Activated naive CD4-positive, alpha-beta T cell treated with anti-CD3 and anti-CD28 coated beads for 36 hours (primary cell): ENCODE data around the gene ZC3H12C. TPM values are rescaled to one million over a fixed set of nuclear protein-coding genes. Genes with fewer than 3 reads are reported as not detected.
"Not testable (repeated sequence)": the region's sequence is repeated elsewhere in the genome, so short reads cannot be mapped to it uniquely, and the experiment has no call there.

Source experiments
- CTCF ChIA-PET: fragments of 350-600 bp; sonication (Branson Sonifier 250); formaldehyde crosslinking; loops from one replicate; lab custom pipeline; 2021; ENCODE audit warnings: antibody characterized with exemption; lab: Charles Lee
- DNase-seq: peaks from one replicate; pipeline ENCODE4 v3.0.0-alpha.2; 2020
- H3K27ac Mint-ChIP-seq: one replicate; pipeline ENCODE4 v1.8.0; 2021; ENCODE audit warnings: mild to moderate bottlenecking, mixed read lengths
- H3K27me3 Mint-ChIP-seq: one replicate; pipeline ENCODE4 v1.8.0; 2021; ENCODE audit warnings: low read depth, mixed read lengths
- H3K36me3 Mint-ChIP-seq: one replicate; pipeline ENCODE4 v1.8.0; 2021; ENCODE audit warnings: low read depth, mixed read lengths
- H3K4me1 Mint-ChIP-seq: one replicate; pipeline ENCODE4 v1.8.0; 2021; ENCODE audit warnings: low read depth, mixed read lengths
- H3K4me3 Mint-ChIP-seq: one replicate; pipeline ENCODE4 v1.8.0; 2021; ENCODE audit warnings: mild to moderate bottlenecking, moderate library complexity, mixed read lengths
- H3K9me3 Mint-ChIP-seq: one replicate; pipeline ENCODE4 v1.8.0; 2021; ENCODE audit warnings: mixed read lengths
- intact Hi-C: fragments of 100-400 bp; cut with micrococcal nuclease; formaldehyde crosslinking; loops from one replicate; pipeline ENCODE4 v1.15.1; 2023
- total RNA-seq, 2 experiments: library from RNA; stranded (reverse); gene quantifications; one replicate each; pipeline ENCODE4 v1.2.3, GENCODE V29; 2021

The ZC3H12C gene
- total RNA-seq, 2 experiments from 2014 or later = not detected

DNA sequence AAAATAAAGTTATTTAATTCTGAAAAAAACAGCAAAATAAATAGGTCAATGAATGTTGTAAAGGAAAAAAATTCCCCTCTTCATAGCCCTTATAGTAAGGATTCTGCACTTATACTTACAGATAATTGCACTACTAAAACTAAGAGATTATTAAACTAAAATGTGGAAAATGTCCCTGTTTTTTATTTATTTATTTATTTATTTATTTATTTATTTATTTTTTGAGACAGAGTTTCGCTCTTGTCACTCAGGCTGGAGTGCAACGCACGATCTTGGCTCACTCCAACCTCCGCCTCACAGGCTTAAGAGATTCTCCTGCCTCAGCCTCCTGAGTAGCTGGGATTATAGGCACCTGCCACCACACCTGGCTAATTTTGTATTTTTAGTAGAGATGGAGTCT, 25.2 kb upstream of the ZC3H12C start:
- H3K36me3 Mint-ChIP-seq, H3K9me3 Mint-ChIP-seq, H3K27ac Mint-ChIP-seq, H3K27me3 Mint-ChIP-seq, intact Hi-C loops, H3K4me1 Mint-ChIP-seq, CTCF ChIA-PET, H3K4me3 Mint-ChIP-seq, DNase-seq: not testable (repeated sequence)

GRCh38 chr11:110069158-110069737, 23.9 kb upstream of the ZC3H12C start:
- Mint-ChIP-seq H3K27ac (no peak overlapping the region), H3K36me3 (no peaks in the 10 kb centered on the region), H3K4me1 (no peaks in the 10 kb centered on the region), H3K4me3 (no peak overlapping the region), H3K9me3 (no peaks in the 10 kb centered on the region), H3K27me3 (peaks cover 7% of the 10 kb centered on the region)
- intact Hi-C loops = no loop called here
- CTCF ChIA-PET = no interaction called here
- DNase-seq = no peak

GRCh38 chr11:110070176-110070575, 23.0 kb upstream of the ZC3H12C start:
- Mint-ChIP-seq H3K9me3 (no peaks in the 10 kb centered on the region), H3K4me1 (no peaks in the 10 kb centered on the region), H3K27ac (no peak overlapping the region), H3K4me3 (no peak overlapping the region), H3K36me3 (no peaks in the 10 kb centered on the region), H3K27me3 (peaks cover 7% of the 10 kb centered on the region)
- intact Hi-C loops = no loop called here
- DNase-seq = no peak
- CTCF ChIA-PET = interaction anchor here (0.6 kb wide), 1 partner anchor 87 kb away, joined by 3 read pairs; no protein-coding TSS in a partner anchor

DNA sequence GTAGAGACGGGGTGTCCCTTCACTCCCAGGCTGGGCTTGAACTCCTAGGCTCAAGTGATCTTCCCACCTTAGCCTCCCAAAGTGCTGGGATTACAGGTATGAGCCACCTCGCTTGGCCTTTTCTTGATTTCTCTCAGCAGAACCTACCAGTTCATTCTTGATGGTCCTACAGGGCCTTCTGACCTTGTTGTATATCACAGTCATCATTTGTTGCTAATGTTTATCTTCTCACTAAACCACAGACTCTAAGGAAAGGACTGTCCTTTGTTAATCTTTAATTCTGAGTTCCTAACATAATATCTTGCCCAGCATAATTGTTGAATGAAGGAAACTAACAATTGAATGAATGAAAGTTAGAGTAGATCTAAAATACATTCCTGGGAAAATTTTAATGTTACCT, 22.0 kb upstream of the ZC3H12C start:
- intact Hi-C loops = no loop called here
- Mint-ChIP-seq H3K4me3 (no peak overlapping the region), H3K36me3 (no peaks in the 10 kb centered on the region), H3K9me3 (no peaks in the 10 kb centered on the region), H3K27ac (no peak overlapping the region), H3K27me3 (peaks cover 10% of the 10 kb centered on the region), H3K4me1 (no peaks in the 10 kb centered on the region)
- DNase-seq = no peak
- CTCF ChIA-PET = no interaction called here

DNA sequence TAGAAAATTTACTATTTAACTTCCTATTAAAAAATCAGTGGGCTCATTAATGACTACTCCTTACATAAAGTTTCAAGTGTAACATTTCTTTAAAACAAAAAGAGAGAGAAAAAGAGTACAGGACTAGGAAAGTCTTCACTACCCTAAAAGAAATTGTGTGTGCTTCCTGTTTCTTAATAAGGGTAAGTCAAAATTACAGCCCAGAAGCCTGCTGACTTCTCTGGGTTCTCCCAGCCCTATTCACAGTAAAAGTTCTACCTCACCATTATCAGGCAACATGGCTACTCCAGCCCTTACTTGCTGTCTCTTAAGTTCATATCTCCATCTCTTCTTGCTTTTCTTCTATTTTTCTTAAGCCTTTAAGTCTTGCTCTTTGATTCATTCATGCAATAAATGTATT, 20.3 kb upstream of the ZC3H12C start:
- Mint-ChIP-seq H3K4me3 (no peak overlapping the region), H3K27me3 (peaks cover 13% of the 10 kb centered on the region), H3K36me3 (no peaks in the 10 kb centered on the region), H3K4me1 (no peaks in the 10 kb centered on the region), H3K27ac (no peak overlapping the region), H3K9me3 (no peaks in the 10 kb centered on the region)
- no peak for DNase-seq
- CTCF ChIA-PET = no interaction called here
- intact Hi-C loops = no loop called here

DNA sequence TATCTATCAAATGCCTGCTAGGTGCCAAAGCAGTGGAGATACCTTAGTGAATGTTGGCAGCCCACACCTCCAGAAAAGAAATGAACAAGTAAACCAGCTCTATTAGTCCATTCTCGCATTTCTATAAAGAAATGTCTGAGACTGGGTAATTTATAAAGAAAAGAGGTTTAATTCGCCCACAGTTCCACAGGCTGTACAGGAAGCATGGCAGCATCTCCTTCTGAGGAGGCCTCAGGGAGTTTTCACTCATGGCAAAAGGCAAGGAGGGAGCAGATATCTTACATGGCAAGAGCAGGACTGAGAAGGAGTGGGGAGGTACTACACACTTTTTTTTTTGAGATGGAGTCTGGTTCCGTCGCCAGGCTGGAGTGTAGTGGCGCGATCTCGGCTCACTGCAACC, 18.7 kb upstream of the ZC3H12C start:
- no peaks in the 10 kb centered on the region for H3K4me1 Mint-ChIP-seq
- no peak for DNase-seq
- intact Hi-C loops = no loop called here
- CTCF ChIA-PET = no interaction called here
- no peak overlapping the region for H3K27ac Mint-ChIP-seq
- peaks cover 10% of the 10 kb centered on the region for H3K27me3 Mint-ChIP-seq
- peaks cover 2% of the 10 kb centered on the region for H3K9me3 Mint-ChIP-seq
- no peak overlapping the region for H3K4me3 Mint-ChIP-seq
- no peaks in the 10 kb centered on the region for H3K36me3 Mint-ChIP-seq

GRCh38 chr11:110075105-110075846, 17.9 kb upstream of the ZC3H12C start:
- no peak overlapping the region for H3K27ac Mint-ChIP-seq
- no peak overlapping the region for H3K4me3 Mint-ChIP-seq
- CTCF ChIA-PET = no interaction called here
- peaks cover 2% of the 10 kb centered on the region for H3K9me3 Mint-ChIP-seq
- peaks cover 7% of the 10 kb centered on the region for H3K27me3 Mint-ChIP-seq
- DNase-seq = no peak
- no peaks in the 10 kb centered on the region for H3K36me3 Mint-ChIP-seq
- intact Hi-C loops = no loop called here
- no peaks in the 10 kb centered on the region for H3K4me1 Mint-ChIP-seq

DNA sequence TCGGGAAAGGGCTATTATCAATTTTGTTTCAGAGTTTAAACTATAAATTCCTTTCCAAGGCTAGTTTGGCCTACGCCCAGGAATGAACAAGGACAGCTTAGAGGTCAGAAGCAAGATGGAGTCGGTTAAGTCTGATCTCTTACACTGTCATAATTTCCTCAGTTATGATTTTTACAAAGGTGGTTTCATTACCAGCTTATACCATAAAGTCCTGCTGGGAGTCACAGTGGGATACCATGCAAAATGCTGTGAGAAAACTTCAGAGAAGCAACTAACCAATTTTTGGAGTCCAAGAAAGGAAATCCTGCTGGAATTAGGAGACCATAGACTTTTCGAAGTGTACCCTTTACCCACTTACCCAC, 17.4 kb upstream of the ZC3H12C start:
- CTCF ChIA-PET = no interaction called here
- intact Hi-C loops = no loop called here
- H3K27ac Mint-ChIP-seq = no peak overlapping the region
- H3K4me3 Mint-ChIP-seq = no peak overlapping the region
- DNase-seq = no peak
- H3K4me1 Mint-ChIP-seq = no peaks in the 10 kb centered on the region
- peaks cover 2% of the 10 kb centered on the region for H3K9me3 Mint-ChIP-seq
- H3K36me3 Mint-ChIP-seq = no peaks in the 10 kb centered on the region
- peaks cover 6% of the 10 kb centered on the region for H3K27me3 Mint-ChIP-seq

GRCh38 chr11:110076371-110076965, 16.7 kb upstream of the ZC3H12C start:
- CTCF ChIA-PET = no interaction called here
- Mint-ChIP-seq H3K9me3 (peaks cover 2% of the 10 kb centered on the region), H3K36me3 (no peaks in the 10 kb centered on the region), H3K4me1 (no peaks in the 10 kb centered on the region), H3K4me3 (no peak overlapping the region), H3K27ac (no peak overlapping the region), H3K27me3 (peaks cover 6% of the 10 kb centered on the region)
- intact Hi-C loops = no loop called here
- DNase-seq = no peak

DNA sequence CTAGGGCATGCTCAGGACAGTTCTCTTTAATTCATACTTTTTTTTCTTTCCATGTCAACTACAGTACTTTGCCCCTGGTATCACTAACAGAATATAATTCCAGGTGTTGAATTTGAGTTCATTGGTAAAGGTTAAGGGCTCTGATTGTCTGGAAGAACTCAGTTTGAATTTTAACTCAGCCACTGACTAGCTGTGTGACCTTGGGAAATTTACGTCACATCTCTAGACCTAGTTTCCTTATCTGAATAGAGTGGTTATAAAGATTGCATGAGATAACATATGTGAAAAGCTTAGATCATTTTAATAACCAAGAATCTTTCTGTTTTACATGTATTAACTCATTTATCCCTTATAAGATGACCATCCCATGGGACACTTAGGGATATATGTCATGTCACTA, 15.8 kb upstream of the ZC3H12C start:
- Mint-ChIP-seq H3K27me3 (peaks cover 6% of the 10 kb centered on the region), H3K9me3 (peaks cover 2% of the 10 kb centered on the region), H3K4me1 (no peaks in the 10 kb centered on the region), H3K36me3 (no peaks in the 10 kb centered on the region), H3K27ac (no peak overlapping the region), H3K4me3 (no peak overlapping the region)
- intact Hi-C loops = no loop called here
- DNase-seq = no peak
- CTCF ChIA-PET = interaction anchor here (1.2 kb wide), 1 partner anchor 83 kb away, joined by 3 read pairs; no protein-coding TSS in a partner anchor

DNA sequence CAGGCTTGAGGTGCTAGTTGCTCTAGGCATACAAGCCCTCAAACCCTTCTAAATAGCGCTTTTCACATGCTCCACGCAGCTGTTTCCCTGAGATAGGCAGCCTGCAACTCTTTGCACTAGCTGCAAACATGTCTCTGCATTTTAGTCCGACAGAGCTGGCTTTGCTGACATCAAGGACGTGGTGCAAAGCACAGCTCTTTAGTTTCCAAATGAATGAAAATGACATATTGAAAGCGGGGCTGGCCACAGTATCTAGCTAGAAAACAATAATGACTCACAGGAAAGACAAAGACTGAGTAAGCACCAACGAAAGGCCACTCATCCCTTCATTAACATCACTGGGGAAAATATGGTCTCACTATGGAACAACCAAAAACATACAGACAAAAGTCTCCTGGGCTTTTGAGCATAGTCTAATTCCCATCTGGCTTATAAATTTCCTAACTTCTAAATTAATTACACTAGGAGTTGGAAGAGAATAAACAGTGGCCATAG, 15.3 kb upstream of the ZC3H12C start:
- CTCF ChIA-PET = interaction anchor here (1.2 kb wide), 1 partner anchor 82 kb away, joined by 3 read pairs; no protein-coding TSS in a partner anchor
- Mint-ChIP-seq H3K4me1 (no peaks in the 10 kb centered on the region), H3K27ac (no peak overlapping the region), H3K9me3 (peaks cover 2% of the 10 kb centered on the region), H3K27me3 (peaks cover 6% of the 10 kb centered on the region), H3K36me3 (no peaks in the 10 kb centered on the region), H3K4me3 (no peak overlapping the region)
- DNase-seq = peak; percentile 11
- intact Hi-C loops = no loop called here

GRCh38 chr11:110078923-110079544, 14.2 kb upstream of the ZC3H12C start:
- CTCF ChIA-PET = no interaction called here
- no peaks in the 10 kb centered on the region for H3K4me1 Mint-ChIP-seq
- no peaks in the 10 kb centered on the region for H3K36me3 Mint-ChIP-seq
- intact Hi-C loops = no loop called here
- no peak for DNase-seq
- H3K27me3 Mint-ChIP-seq = peaks cover 6% of the 10 kb centered on the region
- no peak overlapping the region for H3K4me3 Mint-ChIP-seq
- H3K27ac Mint-ChIP-seq = no peak overlapping the region
- peaks cover 2% of the 10 kb centered on the region for H3K9me3 Mint-ChIP-seq
